HFFc6 (cell line): Measurements from ENCODE around the gene FAM149B1. TPM values are rescaled to one million over a fixed set of nuclear protein-coding genes. Genes with fewer than 3 reads are reported as not detected.

Source experiments
- DNase-seq: peaks from one replicate; pipeline ENCODE4 v3.0.0-alpha.2; 2018
- H3K27ac Mint-ChIP-seq: 2 replicates; pipeline ENCODE4 v1.8.0; 2020; ENCODE audit warnings: mild to moderate bottlenecking, mixed read lengths
- H3K27me3 Mint-ChIP-seq: 2 replicates; pipeline ENCODE4 v1.8.0; 2021; ENCODE audit warnings: mild to moderate bottlenecking, moderate library complexity, mixed read lengths; ENCODE audit not compliant: insufficient read depth
- H3K36me3 Mint-ChIP-seq: 2 replicates; pipeline ENCODE4 v1.8.0; 2021; ENCODE audit warnings: low read depth, mixed read lengths
- H3K4me1 Mint-ChIP-seq: 2 replicates; pipeline ENCODE4 v1.8.0; 2020; ENCODE audit warnings: low read depth, mixed read lengths
- H3K4me3 Mint-ChIP-seq: 2 replicates; pipeline ENCODE4 v1.8.0; 2020; ENCODE audit warnings: mild to moderate bottlenecking, moderate library complexity, mixed read lengths
- H3K9me3 Mint-ChIP-seq: 2 replicates; pipeline ENCODE4 v1.8.0; 2020; ENCODE audit warnings: mild to moderate bottlenecking, mixed read lengths
- CTCF ChIP-seq: fragments of 200-600 bp; sonication (generic); IDR thresholded peaks from 2 replicates; pipeline ENCODE4 v1.5.0; 2021; ENCODE audit warnings: antibody characterized with exemption, mild to moderate bottlenecking
- total RNA-seq, 6 experiments: library from RNA; stranded (reverse); fragmentation: NEBNext Ultra II Directional; extraction: Animal tissue kit (Norgen Biotek cat#: 25700); gene quantifications; 2 replicates in 1 of 6; 3 replicates in 5 of 6; pipeline ENCODE4 v1.2.3, GENCODE V29; 2021

FAM149B1 gene
- total RNA-seq, 6 experiments from 2014 or later: 16.9 to 21.9 (median 19.5) TPM

DNA sequence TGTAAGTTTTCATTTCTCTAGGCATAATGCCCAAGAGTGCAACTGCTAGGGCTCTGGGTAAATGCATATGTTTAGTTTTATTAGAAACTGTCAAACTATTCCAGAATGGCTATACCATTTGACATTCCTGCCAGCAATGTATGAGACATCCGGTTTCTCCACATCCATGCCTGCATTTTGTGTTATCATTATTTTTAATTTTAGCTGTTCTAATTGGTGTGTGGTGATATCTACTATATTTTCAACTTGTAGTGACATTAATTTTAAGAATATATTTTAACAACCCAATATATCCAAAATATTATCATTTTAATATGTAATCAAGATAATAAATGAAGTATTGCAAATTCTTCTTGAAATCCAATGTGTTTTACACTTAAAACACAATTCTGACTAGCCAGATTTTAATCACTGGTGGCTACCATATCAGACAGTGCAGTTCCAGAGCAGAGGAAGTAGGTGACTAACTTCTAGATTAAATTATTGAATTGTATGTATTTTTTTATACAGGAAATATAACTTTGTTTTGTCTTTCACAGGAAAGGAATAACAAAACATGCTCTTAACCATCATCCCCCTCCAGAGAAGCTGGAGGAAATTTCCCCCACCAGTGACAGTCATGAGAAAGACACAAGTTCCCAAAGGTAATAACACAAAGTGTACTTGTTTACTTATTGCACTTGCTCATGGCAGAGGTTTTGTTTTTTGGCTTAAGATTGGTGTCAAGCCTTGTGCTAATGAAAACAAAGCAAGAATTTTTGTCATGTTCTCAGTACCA is 6.4 kb downstream of the FAM149B1 start:
- no peaks in the 10 kb centered on the region for H3K9me3 Mint-ChIP-seq
- H3K4me3 Mint-ChIP-seq: no peak overlapping the region
- DNase-seq: no peak
- H3K36me3 Mint-ChIP-seq: peaks cover 5% of the 10 kb centered on the region; the same call in 1 of the 2 replicates
- no peaks in the 10 kb centered on the region for H3K4me1 Mint-ChIP-seq
- H3K27ac Mint-ChIP-seq: no peak overlapping the region
- no peaks in the 10 kb centered on the region for H3K27me3 Mint-ChIP-seq
- TF ChIP-seq CTCF: no peak

DNA sequence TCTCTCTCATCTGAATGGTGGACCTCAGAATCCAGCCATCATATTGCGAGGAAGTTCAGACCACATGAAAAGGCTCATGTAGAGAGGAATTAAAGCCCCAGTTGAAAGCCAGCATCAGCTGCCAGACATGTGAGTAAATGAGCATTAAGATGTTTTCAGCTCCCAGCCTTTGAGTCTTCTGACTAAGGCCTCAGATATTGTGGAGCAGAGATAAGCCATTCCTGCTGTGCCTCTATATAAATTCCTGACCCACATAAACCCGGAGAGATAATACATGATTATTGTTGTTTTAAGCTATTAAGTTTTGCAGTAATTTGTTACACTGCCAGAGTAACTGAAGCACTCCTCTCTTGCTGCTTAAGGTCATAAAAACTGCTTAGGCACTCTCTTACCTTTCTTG is 14.6 kb downstream of the FAM149B1 start:
- Mint-ChIP-seq H3K36me3 (peaks cover 21% of the 10 kb centered on the region), H3K27ac (peak overlapping the region; percentile 67), H3K4me3 (peak overlapping the region; percentile 27), H3K4me1 (peaks cover 35% of the 10 kb centered on the region), H3K9me3 (peaks cover 9% of the 10 kb centered on the region; the same call in 1 of the 2 replicates), H3K27me3 (no peaks in the 10 kb centered on the region; the same call in 1 of the 2 replicates)
- peak; percentile 57 for DNase-seq
- no peak for TF ChIP-seq CTCF

DNA sequence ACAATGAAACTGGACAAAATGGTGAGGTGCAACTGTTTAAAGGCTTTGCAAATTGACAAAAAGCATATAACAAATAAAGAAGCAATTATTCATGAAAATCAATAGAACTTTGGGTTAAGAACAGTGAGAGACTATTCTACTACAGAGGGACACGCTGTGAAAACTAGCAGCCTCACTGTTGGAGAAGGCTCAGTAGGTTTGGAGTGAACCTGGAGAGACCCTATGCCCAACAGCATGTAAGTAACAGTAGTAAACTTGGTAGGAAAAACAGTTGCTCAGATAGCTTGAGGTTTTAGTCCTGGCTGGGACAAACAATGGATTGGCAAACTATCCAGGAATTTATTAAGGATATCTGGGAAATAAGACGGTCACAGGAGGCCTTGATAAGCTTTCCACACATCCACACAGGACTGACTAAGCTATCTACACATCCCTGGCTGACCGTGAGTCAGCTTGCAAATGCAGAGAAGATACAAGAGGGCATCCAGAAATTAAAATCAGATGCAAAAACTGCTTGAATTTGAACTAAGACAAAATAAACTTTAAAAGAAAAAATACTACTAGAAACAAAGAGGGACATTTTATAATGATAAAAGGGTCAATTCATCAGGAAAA is 15.9 kb downstream of the FAM149B1 start:
- H3K27ac Mint-ChIP-seq: peak overlapping the region; percentile 76
- H3K27me3 Mint-ChIP-seq: no peaks in the 10 kb centered on the region; the same call in 1 of the 2 replicates
- DNase-seq: peak; percentile 61
- H3K9me3 Mint-ChIP-seq: peaks cover 9% of the 10 kb centered on the region; the same call in 1 of the 2 replicates
- H3K4me1 Mint-ChIP-seq: peaks cover 35% of the 10 kb centered on the region
- H3K36me3 Mint-ChIP-seq: peaks cover 21% of the 10 kb centered on the region
- H3K4me3 Mint-ChIP-seq: peak overlapping the region; percentile 14; the same call in 1 of the 2 replicates
- TF ChIP-seq CTCF: no peak

GRCh38 chr10:73186266-73186665 is 18.3 kb downstream of the FAM149B1 start:
- no peak overlapping the region for H3K27ac Mint-ChIP-seq
- peaks cover 8% of the 10 kb centered on the region; the same call in 1 of the 2 replicates for H3K9me3 Mint-ChIP-seq
- H3K36me3 Mint-ChIP-seq: peaks cover 13% of the 10 kb centered on the region
- H3K4me1 Mint-ChIP-seq: peaks cover 35% of the 10 kb centered on the region
- DNase-seq: no peak
- no peak for TF ChIP-seq CTCF
- H3K4me3 Mint-ChIP-seq: no peak overlapping the region
- H3K27me3 Mint-ChIP-seq: no peaks in the 10 kb centered on the region; the same call in 1 of the 2 replicates

- DNase-seq: no peak
- no peak overlapping the region for H3K27ac Mint-ChIP-seq
- no peaks in the 10 kb centered on the region for H3K27me3 Mint-ChIP-seq
- TF ChIP-seq CTCF: no peak
- H3K36me3 Mint-ChIP-seq: no peaks in the 10 kb centered on the region
- no peak overlapping the region for H3K4me3 Mint-ChIP-seq
- H3K4me1 Mint-ChIP-seq: no peaks in the 10 kb centered on the region
- no peaks in the 10 kb centered on the region for H3K9me3 Mint-ChIP-seq
Measured at GRCh38 chr10:73190188-73190587, 22.3 kb downstream of the FAM149B1 start.
